HepG2 (cell line): ENCODE measurements around the gene HES1. TPM values are rescaled to one million over a fixed set of nuclear protein-coding genes. Genes with fewer than 3 reads are reported as not detected.

Experiments used
- AHR ChIP-seq: IDR thresholded peaks from 2 replicates; pipeline ENCODE4 v1.6.1; 2018; ENCODE audit warnings: missing genetic modification reagents, missing compliant biosample characterization
- ARNT ChIP-seq: fragments of 450-650 bp; IDR thresholded peaks from 2 replicates; pipeline ENCODE4 v1.6.1; 2017
- DNMT1 ChIP-seq: sonication (generic); formaldehyde crosslinking; IDR thresholded peaks from 2 replicates; pipeline ENCODE4 v1.5.1; 2020; ENCODE audit warnings: mild to moderate bottlenecking, missing genetic modification reagents
- ELF3 ChIP-seq: IDR thresholded peaks from 2 replicates; pipeline ENCODE4 v1.6.1; 2016; ENCODE audit warnings: missing genetic modification reagents, missing compliant biosample characterization
- HDAC2 ChIP-seq: sonication (generic); formaldehyde crosslinking; IDR thresholded peaks from 2 replicates; pipeline ENCODE4 v1.4.0; 2020; ENCODE audit warnings: missing genetic modification reagents
- KDM1A ChIP-seq: IDR thresholded peaks from 2 replicates; pipeline ENCODE4 v1.6.1; 2016; ENCODE audit warnings: missing compliant biosample characterization
- KLF6 ChIP-seq: IDR thresholded peaks from 2 replicates; pipeline ENCODE4 v1.8.0; 2016; ENCODE audit warnings: missing biosample characterization, missing genetic modification reagents
- LCORL ChIP-seq, 2 experiments: fragments of 450-650 bp in 1 of 2; sonication (generic) in 1 of 2; formaldehyde crosslinking in 1 of 2; IDR thresholded peaks; 2 replicates each; pipeline versions ENCODE4 v1.5.0 to v1.6.1; 2017 to 2020; ENCODE audit warnings: antibody characterized with exemption in 1 of 2, missing genetic modification reagents in 1 of 2
- NBN ChIP-seq: fragments of 450-650 bp; conservative IDR thresholded peaks from 2 replicates; pipeline ENCODE4 v1.6.1; 2017
- TSC22D2 ChIP-seq: sonication (generic); formaldehyde crosslinking; IDR thresholded peaks from 2 replicates; pipeline ENCODE4 v1.5.1; 2020; ENCODE audit warnings: missing genetic modification reagents, mild to moderate bottlenecking, borderline replicate concordance
- WIZ ChIP-seq: sonication (generic); formaldehyde crosslinking; IDR thresholded peaks from 2 replicates; pipeline ENCODE4 v1.5.1; 2020; ENCODE audit warnings: mild to moderate bottlenecking, missing genetic modification reagents
- ZNF234 ChIP-seq: sonication (generic); formaldehyde crosslinking; conservative IDR thresholded peaks from 2 replicates; pipeline ENCODE4 v1.5.1; 2020; ENCODE audit warnings: mild to moderate bottlenecking, missing genetic modification reagents
- ZNF24 ChIP-seq: fragments of 450-650 bp; IDR thresholded peaks from 2 replicates; pipeline ENCODE4 v1.6.1; 2017; ENCODE audit warnings: antibody characterized with exemption, mild to moderate bottlenecking
- ZNF251 ChIP-seq: sonication (generic); formaldehyde crosslinking; IDR thresholded peaks from 2 replicates; pipeline ENCODE4 v1.9.0; 2021; ENCODE audit warnings: mild to moderate bottlenecking, missing genetic modification reagents
- ZNF33B ChIP-seq: sonication (generic); formaldehyde crosslinking; IDR thresholded peaks from 2 replicates; pipeline ENCODE4 v1.5.1; 2020; ENCODE audit warnings: mild to moderate bottlenecking, missing genetic modification reagents
- ZNF44 ChIP-seq: sonication (generic); formaldehyde crosslinking; IDR thresholded peaks from 2 replicates; pipeline ENCODE4 v1.5.1; 2020; ENCODE audit warnings: mild to moderate bottlenecking, missing genetic modification reagents
- ZNF451 ChIP-seq: sonication (generic); formaldehyde crosslinking; IDR thresholded peaks from 2 replicates; pipeline ENCODE4 v1.5.0; 2020; ENCODE audit warnings: mild to moderate bottlenecking, missing genetic modification reagents
- ZNF652 ChIP-seq: IDR thresholded peaks from 2 replicates; pipeline ENCODE4 v1.6.1; 2016; ENCODE audit warnings: low read depth, borderline replicate concordance
- ZNF670 ChIP-seq: sonication (generic); formaldehyde crosslinking; IDR thresholded peaks from 2 replicates; pipeline ENCODE4 v1.8.0; 2022; ENCODE audit warnings: mild to moderate bottlenecking, missing genetic modification reagents, borderline replicate concordance
- polyA plus RNA-seq, 8 experiments: library from polyadenylated mRNA; depleted of rRNA in 3 of 8; stranded (reverse) in 7 of 8; unstranded in 1 of 8; fragments of >200 nt; fragmentation: Illumina TruSeq in 4 of 8; extraction: Trizol in 4 of 8; gene quantifications; 2 replicates each; pipeline versions ENCODE4 v1.2.1 to v1.2.3, GENCODE V29; 2011 to 2016; ENCODE audit warnings: low read depth in 4 of 8, missing spikeins in 1 of 8, mixed read lengths in 1 of 8; ENCODE audit not compliant: insufficient read depth in 1 of 8
- total RNA-seq, 5 experiments: library from RNA; depleted of rRNA; stranded (reverse); fragments of >200 nt; fragmentation: Illumina TruSeq; extraction: Trizol; gene quantifications; 2 replicates each; pipeline ENCODE4 v1.2.3, GENCODE V29; 2016; ENCODE audit warnings: low read depth in 1 of 5
- TF ChIP-seq, protein P1 (sequence below): sonication (generic); formaldehyde crosslinking; IDR thresholded peaks from 2 replicates; pipeline ENCODE4 v1.4.0; 2020; ENCODE audit warnings: mild to moderate bottlenecking, missing genetic modification reagents
- TF ChIP-seq, protein P2 (sequence below): sonication (generic); formaldehyde crosslinking; IDR thresholded peaks from 2 replicates; pipeline ENCODE4 v1.4.0; 2020; ENCODE audit warnings: missing genetic modification reagents, borderline replicate concordance
- TF ChIP-seq, protein P3 (sequence below): sonication (generic); formaldehyde crosslinking; IDR thresholded peaks from 2 replicates; pipeline ENCODE4 v1.4.0; 2020; ENCODE audit warnings: missing genetic modification reagents; ENCODE audit errors: not compliant biosample characterization
- TF ChIP-seq, protein P4 (sequence below): sonication (generic); formaldehyde crosslinking; IDR thresholded peaks from 2 replicates; pipeline ENCODE4 v1.4.0; 2020; ENCODE audit warnings: mild to moderate bottlenecking, low read depth, missing genetic modification reagents
- TF ChIP-seq, protein P5 (sequence below): sonication (generic); formaldehyde crosslinking; IDR thresholded peaks from 2 replicates; pipeline ENCODE4 v1.8.0; 2022; ENCODE audit warnings: missing genetic modification reagents, low read depth, mild to moderate bottlenecking, borderline replicate concordance
- TF ChIP-seq, protein P6 (sequence below): sonication (generic); formaldehyde crosslinking; IDR thresholded peaks from 2 replicates; pipeline ENCODE4 v1.4.0; 2020; ENCODE audit warnings: mild to moderate bottlenecking, low read depth, missing genetic modification reagents

Gene HES1
- total and polyA plus RNA-seq, 2 of the 13 experiments (the other 11 are each of a cell fraction or from before 2014, with no cell fraction given), result 15.4 to 19.8 TPM

DNA sequence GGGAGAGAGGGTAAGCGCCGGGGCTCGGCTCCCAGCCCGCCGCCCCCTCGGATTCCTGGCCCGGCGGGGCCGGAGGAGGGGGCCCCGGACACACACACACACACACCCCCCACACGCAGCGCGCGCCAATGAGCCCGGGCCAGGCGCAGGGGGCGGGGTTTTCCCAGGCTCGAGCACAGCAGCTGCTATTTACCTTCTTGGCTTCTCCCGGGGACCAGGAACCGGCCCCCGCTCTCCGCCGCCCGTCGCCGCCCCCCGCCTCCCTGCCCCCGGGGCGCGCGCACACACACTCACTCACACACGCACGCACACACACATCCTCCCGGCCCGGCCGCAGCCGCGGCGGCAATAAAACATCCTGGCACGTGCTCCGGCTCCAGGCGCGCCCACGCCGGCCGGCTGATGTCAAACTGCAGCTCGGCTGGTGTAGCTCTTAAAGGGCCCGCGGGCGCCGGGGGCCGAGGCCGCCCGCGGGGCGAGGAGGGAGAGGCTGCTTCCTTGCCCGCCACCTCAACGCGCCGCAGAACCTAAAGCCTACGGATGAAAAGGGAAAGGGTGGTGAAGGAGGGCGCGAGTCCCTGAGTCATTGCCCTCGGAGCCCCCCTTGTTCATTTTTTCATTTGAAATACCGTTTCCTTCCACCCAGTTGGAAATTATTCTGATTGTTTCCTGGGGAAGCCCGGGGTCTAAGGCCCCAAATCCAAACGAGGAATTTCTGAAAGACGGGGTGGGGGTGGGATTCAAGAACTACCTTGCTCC is 1.0 kb upstream of the HES1 start (continued):
- TF ChIP-seq TSC22D2 (CRISPR knock-in tag) (peak; percentile 83; the same call in 1 of the 2 replicates), KLF6 (CRISPR knock-in tag) (peak; percentile 76; the same call in 1 of the 2 replicates), ELF3 (peak; percentile 64), ARNT (no peak), AHR (CRISPR knock-in tag) (peak; percentile 82), DNMT1 (no peak), ZNF670 (0 out of 2 replicates have a peak, but pooled peaks have one; percentile 33), ZNF451 (no peak; the same call in 1 of the 2 replicates), NBN (no peak), ZNF24 (no peak), ZNF251 (CRISPR knock-in tag) (no peak), LCORL (IDR thresholded peaks at IDR 0.05) (no peak), LCORL (CRISPR knock-in tag; IDR thresholded peaks at IDR 0.05) (peak; percentile 93), ZNF33B (no peak), ZNF652 (CRISPR knock-in tag) (peak; percentile 84), ZNF44 (CRISPR knock-in tag) (no peak), KDM1A (CRISPR knock-in tag) (peak; percentile 18; the same call in 1 of the 2 replicates), WIZ (no peak), HDAC2 (CRISPR knock-in tag) (peak; percentile 79), ZNF234 (CRISPR knock-in tag) (0 out of 2 replicates have a peak, but pooled peaks have one; percentile 69)
- TF ChIP-seq, protein P1, sequence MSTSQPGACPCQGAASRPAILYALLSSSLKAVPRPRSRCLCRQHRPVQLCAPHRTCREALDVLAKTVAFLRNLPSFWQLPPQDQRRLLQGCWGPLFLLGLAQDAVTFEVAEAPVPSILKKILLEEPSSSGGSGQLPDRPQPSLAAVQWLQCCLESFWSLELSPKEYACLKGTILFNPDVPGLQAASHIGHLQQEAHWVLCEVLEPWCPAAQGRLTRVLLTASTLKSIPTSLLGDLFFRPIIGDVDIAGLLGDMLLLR (CRISPR knock-in tag), result peak; percentile 91
- TF ChIP-seq, protein P2, sequence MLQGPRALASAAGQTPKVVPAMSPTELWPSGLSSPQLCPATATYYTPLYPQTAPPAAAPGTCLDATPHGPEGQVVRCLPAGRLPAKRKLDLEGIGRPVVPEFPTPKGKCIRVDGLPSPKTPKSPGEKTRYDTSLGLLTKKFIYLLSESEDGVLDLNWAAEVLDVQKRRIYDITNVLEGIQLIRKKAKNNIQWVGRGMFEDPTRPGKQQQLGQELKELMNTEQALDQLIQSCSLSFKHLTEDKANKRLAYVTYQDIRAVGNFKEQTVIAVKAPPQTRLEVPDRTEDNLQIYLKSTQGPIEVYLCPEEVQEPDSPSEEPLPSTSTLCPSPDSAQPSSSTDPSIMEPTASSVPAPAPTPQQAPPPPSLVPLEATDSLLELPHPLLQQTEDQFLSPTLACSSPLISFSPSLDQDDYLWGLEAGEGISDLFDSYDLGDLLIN (CRISPR knock-in tag), result peak; percentile 69; the same call in 1 of the 2 replicates
- TF ChIP-seq, protein P3, sequence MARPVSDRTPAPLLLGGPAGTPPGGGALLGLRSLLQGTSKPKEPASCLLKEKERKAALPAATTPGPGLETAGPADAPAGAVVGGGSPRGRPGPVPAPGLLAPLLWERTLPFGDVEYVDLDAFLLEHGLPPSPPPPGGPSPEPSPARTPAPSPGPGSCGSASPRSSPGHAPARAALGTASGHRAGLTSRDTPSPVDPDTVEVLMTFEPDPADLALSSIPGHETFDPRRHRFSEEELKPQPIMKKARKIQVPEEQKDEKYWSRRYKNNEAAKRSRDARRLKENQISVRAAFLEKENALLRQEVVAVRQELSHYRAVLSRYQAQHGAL (CRISPR knock-in tag), result no peak
- TF ChIP-seq, protein P4, sequence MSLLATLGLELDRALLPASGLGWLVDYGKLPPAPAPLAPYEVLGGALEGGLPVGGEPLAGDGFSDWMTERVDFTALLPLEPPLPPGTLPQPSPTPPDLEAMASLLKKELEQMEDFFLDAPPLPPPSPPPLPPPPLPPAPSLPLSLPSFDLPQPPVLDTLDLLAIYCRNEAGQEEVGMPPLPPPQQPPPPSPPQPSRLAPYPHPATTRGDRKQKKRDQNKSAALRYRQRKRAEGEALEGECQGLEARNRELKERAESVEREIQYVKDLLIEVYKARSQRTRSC, result no peak
- TF ChIP-seq, protein P5, sequence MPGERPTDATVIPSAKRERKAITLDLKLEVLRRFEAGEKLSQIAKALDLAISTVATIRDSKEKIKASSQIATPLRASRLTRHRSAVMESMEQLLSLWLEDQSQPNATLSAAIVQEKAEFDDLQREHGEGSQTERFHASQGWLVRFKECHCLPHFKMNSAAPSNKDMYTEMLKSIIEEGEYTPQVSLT, result no peak
- TF ChIP-seq, protein P6, sequence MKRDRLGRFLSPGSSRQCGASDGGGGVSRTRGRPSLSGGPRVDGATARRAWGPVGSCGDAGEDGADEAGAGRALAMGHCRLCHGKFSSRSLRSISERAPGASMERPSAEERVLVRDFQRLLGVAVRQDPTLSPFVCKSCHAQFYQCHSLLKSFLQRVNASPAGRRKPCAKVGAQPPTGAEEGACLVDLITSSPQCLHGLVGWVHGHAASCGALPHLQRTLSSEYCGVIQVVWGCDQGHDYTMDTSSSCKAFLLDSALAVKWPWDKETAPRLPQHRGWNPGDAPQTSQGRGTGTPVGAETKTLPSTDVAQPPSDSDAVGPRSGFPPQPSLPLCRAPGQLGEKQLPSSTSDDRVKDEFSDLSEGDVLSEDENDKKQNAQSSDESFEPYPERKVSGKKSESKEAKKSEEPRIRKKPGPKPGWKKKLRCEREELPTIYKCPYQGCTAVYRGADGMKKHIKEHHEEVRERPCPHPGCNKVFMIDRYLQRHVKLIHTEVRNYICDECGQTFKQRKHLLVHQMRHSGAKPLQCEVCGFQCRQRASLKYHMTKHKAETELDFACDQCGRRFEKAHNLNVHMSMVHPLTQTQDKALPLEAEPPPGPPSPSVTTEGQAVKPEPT (CRISPR knock-in tag), result no peak
